Karpas-422 (cell line): Measurements from ENCODE around the gene GLDN. TPM values are rescaled to one million over a fixed set of nuclear protein-coding genes. Genes with fewer than 3 reads are reported as not detected.

Experiments
- DNase-seq: peaks from one replicate; pipeline ENCODE4 v3.0.0-alpha.2; 2015
- H2AFZ ChIP-seq: fragments of 200-600 bp; sonication (generic); 2 replicates; pipeline ENCODE4 v1.6.1; 2014; ENCODE audit warnings: antibody characterized with exemption, low read length, mixed read lengths
- H3K27ac ChIP-seq: fragments of 200-600 bp; sonication (generic); 2 replicates; pipeline ENCODE4 v1.5.1; 2014; ENCODE audit warnings: mild to moderate bottlenecking, low read length, moderate library complexity
- H3K27me3 ChIP-seq: fragments of 200-600 bp; sonication (generic); 2 replicates; pipeline ENCODE4 v1.6.1; 2014; ENCODE audit warnings: low read length, mixed read lengths
- H3K36me3 ChIP-seq: fragments of 200-600 bp; sonication (generic); 2 replicates; pipeline ENCODE4 v1.6.1; 2014; ENCODE audit warnings: low read length, mixed read lengths; ENCODE audit not compliant: insufficient read depth
- H3K4me1 ChIP-seq: fragments of 200-600 bp; sonication (generic); 2 replicates; pipeline ENCODE4 v1.6.1; 2014; ENCODE audit warnings: mild to moderate bottlenecking, low read length, mixed read lengths
- H3K4me2 ChIP-seq: fragments of 200-600 bp; sonication (generic); 2 replicates; pipeline ENCODE4 v1.6.1; 2014; ENCODE audit warnings: low read length, low read depth, mild to moderate bottlenecking; ENCODE audit not compliant: poor library complexity, severe bottlenecking
- H3K4me3 ChIP-seq: fragments of 200-600 bp; sonication (generic); 2 replicates; pipeline ENCODE4 v1.5.1; 2014; ENCODE audit warnings: mild to moderate bottlenecking, antibody characterized with exemption, low read length, mixed read lengths
- H3K79me2 ChIP-seq: fragments of 200-600 bp; sonication (generic); 2 replicates; pipeline ENCODE4 v1.6.1; 2014; ENCODE audit warnings: mild to moderate bottlenecking, low read length, mixed read lengths
- H3K9ac ChIP-seq: fragments of 200-600 bp; sonication (generic); 2 replicates; pipeline ENCODE4 v1.6.0; 2014; ENCODE audit warnings: low read length
- H3K9me2 ChIP-seq: fragments of 200-600 bp; sonication (generic), shearing (Covaris generic); replicated peaks from 2 replicates; pipeline ENCODE4 v1.6.0; 2014; ENCODE audit warnings: mild to moderate bottlenecking, low read length, moderate library complexity; ENCODE audit not compliant: insufficient read depth
- H3K9me3 ChIP-seq: fragments of 300-700, 200-600 bp; sonication (generic); 2 replicates; pipeline ENCODE4 v1.6.1; 2014; ENCODE audit warnings: low read length, mixed read lengths
- H4K20me1 ChIP-seq: fragments of 200-600 bp; sonication (generic); 2 replicates; pipeline ENCODE4 v1.6.1; 2014; ENCODE audit warnings: mild to moderate bottlenecking, antibody characterized with exemption, low read length, low read depth; ENCODE audit not compliant: insufficient read depth
- total RNA-seq: library from RNA; depleted of rRNA; stranded (reverse); fragments of >200 nt; shearing (Covaris generic); gene quantifications from 2 replicates; pipeline ENCODE4 v1.2.3, GENCODE V29; 2014; ENCODE audit warnings: low replicate concordance

GLDN gene
- total RNA-seq, 1 experiment from 2014 or later = not detected

DNA sequence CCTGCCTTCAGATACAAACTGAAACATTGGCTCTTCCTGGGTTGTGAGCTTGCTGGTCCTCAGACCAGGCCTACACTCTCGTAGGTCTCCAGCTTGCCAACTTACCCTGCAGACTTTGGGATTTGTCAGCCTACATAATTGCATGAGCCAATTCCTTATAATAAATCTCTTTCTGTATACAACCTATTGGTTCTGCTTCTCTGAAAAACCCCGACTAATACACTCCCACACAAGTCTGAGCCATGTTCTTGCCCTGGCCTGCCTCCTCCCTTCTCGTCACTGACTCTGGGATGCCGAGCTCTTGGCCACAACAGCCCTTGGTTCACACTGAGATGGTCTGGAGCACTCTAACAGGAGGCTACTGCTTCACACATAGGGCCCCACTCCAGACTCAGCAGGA lies 12.5 kb upstream of the GLDN start:
- DNase-seq = no peak
- Histone ChIP-seq H2AFZ (no peak overlapping the region), H3K9me2 (no peaks in the 10 kb centered on the region), H3K27ac (no peak overlapping the region), H3K9ac (no peak overlapping the region), H3K9me3 (no peaks in the 10 kb centered on the region), H3K27me3 (no peaks in the 10 kb centered on the region), H3K79me2 (no peaks in the 10 kb centered on the region), H4K20me1 (no peaks in the 10 kb centered on the region), H3K4me2 (no peak overlapping the region), H3K36me3 (no peaks in the 10 kb centered on the region), H3K4me1 (no peaks in the 10 kb centered on the region; the same call in 1 of the 2 replicates), H3K4me3 (no peak overlapping the region)

DNA sequence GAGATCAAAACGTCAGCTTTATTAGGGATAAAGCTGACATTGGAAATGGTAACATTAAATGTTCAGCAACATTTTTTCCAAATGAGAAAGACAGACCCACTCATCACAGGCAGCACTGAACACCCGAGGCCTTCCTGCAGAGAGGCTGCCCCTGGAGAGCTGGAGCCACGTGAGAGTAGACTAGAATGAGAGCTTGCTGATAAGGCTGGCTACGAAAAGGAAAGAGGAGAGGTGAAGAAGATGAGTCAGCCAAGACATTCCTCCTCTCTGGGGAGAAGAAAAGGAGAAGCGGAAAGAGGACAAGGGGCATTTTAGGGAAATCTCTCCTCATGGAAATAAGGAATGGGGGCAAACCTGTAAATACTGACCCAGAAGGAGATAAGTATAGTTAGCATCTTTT lies 10.3 kb upstream of the GLDN start:
- no peaks in the 10 kb centered on the region; the same call in 1 of the 2 replicates for H3K4me1 ChIP-seq
- no peaks in the 10 kb centered on the region for H3K36me3 ChIP-seq
- DNase-seq = no peak
- H3K9ac ChIP-seq = no peak overlapping the region
- H3K27ac ChIP-seq = no peak overlapping the region
- H3K4me2 ChIP-seq = no peak overlapping the region
- H3K9me2 ChIP-seq = no peaks in the 10 kb centered on the region
- no peak overlapping the region for H3K4me3 ChIP-seq
- H3K9me3 ChIP-seq = no peaks in the 10 kb centered on the region
- no peaks in the 10 kb centered on the region for H3K27me3 ChIP-seq
- H2AFZ ChIP-seq = no peak overlapping the region
- H3K79me2 ChIP-seq = no peaks in the 10 kb centered on the region
- H4K20me1 ChIP-seq = no peaks in the 10 kb centered on the region

DNA sequence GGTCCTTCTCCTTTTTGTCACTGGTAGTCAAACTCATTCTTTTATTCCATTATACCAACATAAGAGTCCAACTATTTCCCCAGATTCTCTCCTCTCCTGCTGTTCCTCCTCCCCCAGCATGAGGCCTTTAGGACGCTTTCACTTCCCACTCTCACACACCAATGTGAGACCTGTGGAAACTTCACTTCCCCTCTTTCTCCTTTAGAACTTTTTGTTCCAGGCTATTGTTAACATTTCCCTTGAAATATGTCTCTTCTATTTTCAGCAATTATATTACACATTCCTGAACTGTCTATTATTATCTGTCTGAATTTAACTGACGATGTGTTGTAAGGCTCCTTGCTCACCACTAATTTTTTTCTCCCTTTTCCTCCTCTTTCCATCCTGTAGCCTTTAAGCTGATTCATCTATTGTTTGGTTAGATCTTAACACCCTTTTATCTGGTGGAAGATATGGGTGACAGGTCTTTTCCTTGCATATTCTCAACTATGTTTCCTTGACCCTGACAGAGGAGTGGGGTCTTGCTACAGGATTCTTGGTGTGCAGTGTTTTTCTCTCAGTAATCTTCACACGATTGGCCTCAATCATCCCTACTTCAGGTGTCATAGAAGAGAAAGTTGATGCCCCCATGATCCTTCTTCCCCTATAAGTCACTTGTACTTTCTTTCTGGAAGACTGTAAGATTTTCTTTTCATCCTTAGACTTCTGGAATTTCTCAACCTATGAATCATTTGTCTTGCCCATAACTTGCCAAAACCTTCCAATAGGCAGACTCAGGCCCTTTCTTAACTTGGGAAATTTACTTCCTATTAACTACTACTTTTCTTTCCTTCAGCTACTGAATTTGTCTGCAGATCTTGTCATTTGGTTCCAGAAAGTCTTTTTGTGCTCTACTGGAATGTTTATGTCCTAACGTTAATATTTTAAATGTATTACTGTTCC lies 9.0 kb upstream of the GLDN start:
- no peak overlapping the region for H3K4me3 ChIP-seq
- H3K79me2 ChIP-seq = no peaks in the 10 kb centered on the region

DNA sequence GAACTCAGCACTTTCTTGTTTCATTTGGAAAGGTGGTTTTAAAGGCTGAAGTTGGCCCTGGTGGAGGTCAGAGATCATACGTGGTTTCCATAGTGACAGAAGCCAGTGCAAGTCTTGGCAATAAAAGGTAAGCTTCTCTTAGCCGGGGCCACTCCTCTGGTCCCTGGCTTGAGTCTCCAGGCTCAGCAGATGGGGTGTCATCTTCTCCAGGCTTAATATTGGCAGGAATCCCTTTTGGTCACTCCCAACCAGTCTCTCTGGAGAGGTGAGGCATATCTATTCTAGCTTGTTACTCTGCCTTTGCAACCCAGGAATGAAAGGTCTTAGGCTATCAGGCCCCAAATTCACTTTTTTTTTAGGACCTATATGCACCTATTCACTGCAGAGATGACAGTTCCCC lies 7.9 kb upstream of the GLDN start:
- no peak overlapping the region for H3K4me2 ChIP-seq
- H3K4me3 ChIP-seq = no peak overlapping the region
- H3K9me3 ChIP-seq = no peaks in the 10 kb centered on the region
- no peak overlapping the region for H3K9ac ChIP-seq
- H3K4me1 ChIP-seq = no peaks in the 10 kb centered on the region; the same call in 1 of the 2 replicates
- no peaks in the 10 kb centered on the region for H3K36me3 ChIP-seq
- no peaks in the 10 kb centered on the region for H3K79me2 ChIP-seq
- no peak for DNase-seq
- H4K20me1 ChIP-seq = no peaks in the 10 kb centered on the region
- no peak overlapping the region for H3K27ac ChIP-seq
- no peaks in the 10 kb centered on the region for H3K9me2 ChIP-seq
- no peaks in the 10 kb centered on the region for H3K27me3 ChIP-seq
- H2AFZ ChIP-seq = no peak overlapping the region

More for the DNA sequence above, 9.0 kb upstream of the GLDN start:
- Histone ChIP-seq H4K20me1 (no peaks in the 10 kb centered on the region), H3K4me2 (no peak overlapping the region), H3K27ac (no peak overlapping the region), H3K36me3 (no peaks in the 10 kb centered on the region), H3K27me3 (no peaks in the 10 kb centered on the region), H2AFZ (no peak overlapping the region), H3K9me3 (no peaks in the 10 kb centered on the region), H3K9me2 (no peaks in the 10 kb centered on the region), H3K4me1 (no peaks in the 10 kb centered on the region; the same call in 1 of the 2 replicates), H3K9ac (no peak overlapping the region)
- no peak for DNase-seq

DNA sequence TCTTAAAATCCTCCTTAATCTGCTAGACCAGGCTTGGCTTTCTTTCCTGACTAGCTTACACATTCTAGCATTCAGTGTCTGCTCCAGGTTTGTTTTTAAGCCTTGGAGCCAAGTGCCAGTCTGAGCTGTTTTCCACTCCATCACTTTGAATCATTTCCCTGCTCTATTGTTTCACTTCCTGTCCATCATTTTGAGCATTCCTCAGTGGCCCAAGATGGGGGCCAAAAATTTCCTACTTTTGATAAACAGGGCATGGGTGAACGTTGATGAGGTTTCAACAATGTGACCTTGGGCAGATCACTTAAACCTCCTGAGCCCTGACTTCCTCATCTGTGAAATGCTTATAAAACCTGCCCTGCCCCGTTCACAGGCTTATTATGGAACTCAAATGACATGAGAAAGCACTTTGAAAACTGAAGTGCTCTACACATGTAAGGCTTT lies 7.4 kb upstream of the GLDN start:
- no peaks in the 10 kb centered on the region for H3K9me3 ChIP-seq
- H3K4me1 ChIP-seq = no peaks in the 10 kb centered on the region; the same call in 1 of the 2 replicates
- no peak overlapping the region for H3K9ac ChIP-seq
- no peaks in the 10 kb centered on the region for H3K9me2 ChIP-seq
- H2AFZ ChIP-seq = no peak overlapping the region
- no peaks in the 10 kb centered on the region for H3K27me3 ChIP-seq
- no peaks in the 10 kb centered on the region for H3K79me2 ChIP-seq
- no peaks in the 10 kb centered on the region for H4K20me1 ChIP-seq
- no peak overlapping the region for H3K4me3 ChIP-seq
- H3K36me3 ChIP-seq = no peaks in the 10 kb centered on the region
- DNase-seq = no peak
- no peak overlapping the region for H3K27ac ChIP-seq
- H3K4me2 ChIP-seq = no peak overlapping the region

DNA sequence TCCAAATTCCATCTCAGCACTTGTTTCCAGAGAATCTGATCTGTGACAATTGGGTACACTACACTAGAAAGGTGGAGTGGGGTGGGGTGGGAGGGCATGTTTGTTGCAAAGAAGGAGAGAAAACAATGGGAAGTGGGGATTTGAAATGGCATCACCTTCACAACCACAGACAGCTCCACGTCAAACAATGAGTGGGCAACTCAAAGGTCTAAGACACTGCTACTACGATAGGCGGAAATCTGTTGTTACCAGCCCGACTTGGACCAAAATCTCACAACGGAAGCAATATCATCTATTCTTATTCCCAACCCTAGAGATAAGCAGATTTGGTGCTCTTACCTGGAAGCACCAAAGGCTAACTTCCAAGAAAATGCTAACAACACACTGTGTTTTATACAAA lies 6.4 kb upstream of the GLDN start:
- Histone ChIP-seq H4K20me1 (no peaks in the 10 kb centered on the region), H3K4me2 (no peak overlapping the region), H2AFZ (no peak overlapping the region), H3K27ac (no peak overlapping the region), H3K4me1 (no peaks in the 10 kb centered on the region; the same call in 1 of the 2 replicates), H3K9me2 (no peaks in the 10 kb centered on the region), H3K9ac (no peak overlapping the region), H3K27me3 (no peaks in the 10 kb centered on the region), H3K36me3 (no peaks in the 10 kb centered on the region), H3K4me3 (no peak overlapping the region), H3K9me3 (no peaks in the 10 kb centered on the region), H3K79me2 (no peaks in the 10 kb centered on the region)
- DNase-seq = no peak

DNA sequence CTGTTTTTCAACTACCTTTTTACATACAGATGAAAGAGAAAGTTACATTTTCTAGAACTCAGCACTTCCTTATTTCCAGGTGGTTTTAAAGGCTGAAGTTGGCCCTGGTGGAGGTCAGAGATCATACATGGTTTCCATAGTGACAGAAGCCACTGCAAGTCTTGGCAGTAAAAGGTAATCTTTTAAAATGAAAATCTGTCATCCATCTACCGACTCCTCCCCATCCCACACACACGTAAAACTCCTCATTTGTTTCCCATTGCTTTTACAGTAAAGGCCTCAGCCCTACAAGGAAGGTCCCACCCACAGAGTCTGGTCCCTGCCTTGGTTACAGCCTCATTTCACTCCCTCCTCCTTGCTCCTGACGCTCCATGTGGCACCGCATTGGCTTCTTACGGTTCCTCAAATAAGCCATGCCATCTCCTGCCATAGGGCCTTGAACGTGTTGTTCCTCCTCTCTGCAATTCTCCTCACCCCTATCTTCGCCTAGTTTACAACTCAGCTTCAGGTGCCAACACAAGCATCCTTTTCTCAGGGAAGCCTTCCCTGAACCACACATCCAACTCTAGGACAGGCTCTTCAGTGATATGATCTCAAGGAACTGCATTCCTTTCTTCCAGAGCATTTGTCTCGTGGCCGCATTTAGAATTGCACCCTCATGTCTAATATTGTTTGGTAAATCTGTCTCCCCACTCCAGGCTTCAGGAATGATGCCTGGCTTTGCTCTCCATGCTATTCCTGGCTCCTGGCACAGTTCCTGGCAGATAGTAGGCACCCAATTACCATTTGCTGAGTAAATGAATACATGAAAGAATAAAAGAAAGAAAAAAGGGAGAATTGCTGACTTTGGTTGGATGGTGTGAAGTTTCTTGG lies 5.7 kb upstream of the GLDN start:
- Histone ChIP-seq H3K4me2 (no peak overlapping the region), H4K20me1 (no peaks in the 10 kb centered on the region), H3K9me3 (no peaks in the 10 kb centered on the region), H3K9me2 (no peaks in the 10 kb centered on the region), H3K9ac (no peak overlapping the region), H3K36me3 (no peaks in the 10 kb centered on the region), H3K27me3 (no peaks in the 10 kb centered on the region), H3K4me3 (no peak overlapping the region), H2AFZ (no peak overlapping the region), H3K79me2 (no peaks in the 10 kb centered on the region), H3K4me1 (no peaks in the 10 kb centered on the region; the same call in 1 of the 2 replicates), H3K27ac (no peak overlapping the region)
- DNase-seq = no peak

DNA sequence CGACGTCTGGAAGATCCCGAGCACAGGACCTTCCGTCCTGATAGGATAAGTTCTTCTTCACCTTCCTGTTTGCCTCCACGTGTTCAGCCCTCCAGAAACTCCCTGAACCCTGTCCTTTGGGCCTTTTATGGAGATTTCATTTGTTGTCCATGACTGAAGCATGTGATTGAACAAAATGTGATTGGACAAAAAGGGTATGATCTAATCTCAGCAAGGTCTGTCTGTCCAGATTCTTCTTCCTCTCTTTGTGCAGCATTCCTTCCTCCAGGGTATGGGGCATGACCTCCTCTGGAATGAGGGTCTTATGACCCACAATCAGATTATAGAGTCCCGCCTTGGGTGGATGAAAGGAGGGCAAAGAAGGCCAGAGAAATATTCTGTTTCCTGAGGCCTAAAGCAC lies 3.0 kb upstream of the GLDN start, which contains the start of gene CYP19A1:
Gene CYP19A1, minus strand, starts transcription at position 101 of the 400 bp plus-strand sequence. CDS start 95,684 bp downstream, outside the sequence.
- Histone ChIP-seq H4K20me1 (no peaks in the 10 kb centered on the region), H3K4me1 (no peaks in the 10 kb centered on the region), H3K9me2 (no peaks in the 10 kb centered on the region), H3K4me3 (no peak within 1 kb of the TSS), H3K27ac (no peak within 1 kb of the TSS), H2AFZ (no peak within 1 kb of the TSS), H3K27me3 (no peaks in the 10 kb centered on the region), H3K36me3 (no peaks in the 10 kb centered on the region), H3K9me3 (no peaks in the 10 kb centered on the region), H3K4me2 (no peak within 1 kb of the TSS), H3K9ac (no peak within 1 kb of the TSS), H3K79me2 (no peaks in the 10 kb centered on the region)
- no peak for DNase-seq
